ENCODE results near the gene OR2G2. TPM values are rescaled to one million over a fixed set of nuclear protein-coding genes. Genes with fewer than 3 reads are reported as not detected.

OR2G2 gene
- total and polyA plus RNA-seq, 2 donors (not counting 3 experiments of a cell fraction or from before 2014, with no cell fraction given): not detected

GRCh38 chr1:247614625-247615024 lies 26.5 kb downstream of the OR2G2 start:
- POLR2A ChIA-PET: no interaction called here
- CTCF ChIA-PET: no interaction called here
- no TSS peak for BruUV-seq (replicated peaks)
- Histone ChIP-seq H3K36me3 (ENCODE audit: control insufficient read depth in 2 of 2, extremely low read depth in 1 of 2, insufficient read depth in 2 of 2, low read length in 2 of 2) (no peaks in the 10 kb centered on the region), H3K4me3 (replicated peaks in 1 of 3; ENCODE audit: insufficient read depth in 1 of 3, low read depth in 1 of 3, low read length in 3 of 3) (no peak overlapping the region), H3K4me1 (ENCODE audit: control insufficient read depth, extremely low read depth, insufficient read depth, low read length) (no peaks in the 10 kb centered on the region), H3K9me1 (replicated peaks; ENCODE audit: control insufficient read depth, extremely low read depth, insufficient read depth, low read length) (no peaks in the 10 kb centered on the region), H3K9ac (replicated peaks; ENCODE audit: extremely low read depth, insufficient read depth, low read length) (no peak overlapping the region), H3K27me3 (ENCODE audit: control insufficient read depth in 2 of 2, insufficient read depth in 2 of 2, low read length in 2 of 2) (no peaks in the 10 kb centered on the region), H3K79me2 (ENCODE audit: control insufficient read depth, insufficient read depth, low read length) (no peaks in the 10 kb centered on the region), H3K9me3 (replicated peaks; ENCODE audit: control insufficient read depth, insufficient read depth, low read length) (peaks cover 2% of the 10 kb centered on the region), H3K4me2 (ENCODE audit: insufficient read depth, low read length) (no peak overlapping the region), H4K20me1 (replicated peaks; ENCODE audit: control insufficient read depth, extremely low read depth, insufficient read depth, low read length) (no peaks in the 10 kb centered on the region), H2AFZ (ENCODE audit: low read depth, low read length) (no peak overlapping the region), H3K27ac (ENCODE audit: insufficient read depth, low read depth, low read length) (no peak overlapping the region)
- DNase-seq (ENCODE audit: low read depth, low spot score) (no peak), FAIRE-seq (no peak)
- intact Hi-C loops (cut with micrococcal nuclease): no loop called here
- TF ChIP-seq, protein P1, sequence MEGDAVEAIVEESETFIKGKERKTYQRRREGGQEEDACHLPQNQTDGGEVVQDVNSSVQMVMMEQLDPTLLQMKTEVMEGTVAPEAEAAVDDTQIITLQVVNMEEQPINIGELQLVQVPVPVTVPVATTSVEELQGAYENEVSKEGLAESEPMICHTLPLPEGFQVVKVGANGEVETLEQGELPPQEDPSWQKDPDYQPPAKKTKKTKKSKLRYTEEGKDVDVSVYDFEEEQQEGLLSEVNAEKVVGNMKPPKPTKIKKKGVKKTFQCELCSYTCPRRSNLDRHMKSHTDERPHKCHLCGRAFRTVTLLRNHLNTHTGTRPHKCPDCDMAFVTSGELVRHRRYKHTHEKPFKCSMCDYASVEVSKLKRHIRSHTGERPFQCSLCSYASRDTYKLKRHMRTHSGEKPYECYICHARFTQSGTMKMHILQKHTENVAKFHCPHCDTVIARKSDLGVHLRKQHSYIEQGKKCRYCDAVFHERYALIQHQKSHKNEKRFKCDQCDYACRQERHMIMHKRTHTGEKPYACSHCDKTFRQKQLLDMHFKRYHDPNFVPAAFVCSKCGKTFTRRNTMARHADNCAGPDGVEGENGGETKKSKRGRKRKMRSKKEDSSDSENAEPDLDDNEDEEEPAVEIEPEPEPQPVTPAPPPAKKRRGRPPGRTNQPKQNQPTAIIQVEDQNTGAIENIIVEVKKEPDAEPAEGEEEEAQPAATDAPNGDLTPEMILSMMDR (IDR thresholded peaks at IDR 0.05; ENCODE audit: extremely low read depth in 1 of 2, insufficient read depth in 1 of 2, low read depth in 1 of 2, low read length in 2 of 2): no peak
- no peak for TF ChIP-seq MYC (IDR thresholded peaks at IDR 0.05; ENCODE audit: low read depth, low read length)
- TF ChIP-seq, protein P2, sequence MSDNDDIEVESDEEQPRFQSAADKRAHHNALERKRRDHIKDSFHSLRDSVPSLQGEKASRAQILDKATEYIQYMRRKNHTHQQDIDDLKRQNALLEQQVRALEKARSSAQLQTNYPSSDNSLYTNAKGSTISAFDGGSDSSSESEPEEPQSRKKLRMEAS (IDR thresholded peaks at IDR 0.05; ENCODE audit: insufficient read depth, insufficient read length): no peak
- TF ChIP-seq EZH2 (IDR thresholded peaks at IDR 0.05; ENCODE audit: borderline replicate concordance, low read depth, low read length, severe bottlenecking): no peak
- no peak for TF ChIP-seq FOS (IDR thresholded peaks at IDR 0.05; ENCODE audit: borderline replicate concordance, insufficient read depth, low read length)
- no peak for TF ChIP-seq GATA2 (IDR thresholded peaks at IDR 0.05; ENCODE audit: insufficient read depth, insufficient read length, low read depth, low read length)
- TF ChIP-seq POLR2AphosphoS5 (IDR thresholded peaks at IDR 0.05; ENCODE audit: insufficient read depth, low read depth, low read length): no peak
- TF ChIP-seq JUN (IDR thresholded peaks at IDR 0.05; ENCODE audit: borderline replicate concordance, insufficient read depth, insufficient read length, low read depth): no peak
- no peak for TF ChIP-seq POLR2A (IDR thresholded peaks at IDR 0.05; ENCODE audit: low read depth, low read length)
- dilution Hi-C loops (cut with MboI; ENCODE audit: extremely low pct_ligation_motif_present, low sequenced_read_pairs): no loop called here
